GM19397 (cell line): ENCODE measurements around the gene MTA3.
"Not testable (repeated sequence)": the region's sequence is repeated elsewhere in the genome, so short reads cannot be mapped to it uniquely, and the experiment has no call there.

Experiments used
- ATAC-seq: cut with Tn5 transposase; IDR thresholded peaks from one replicate; pipeline ENCODE4 v1.9.1; 2021; ENCODE audit warnings: mild to moderate bottlenecking, moderate library complexity; ENCODE audit not compliant: unreplicated experiment

MTA3 gene

GRCh38 chr2:42566837-42567321 lies 1.6 kb upstream of the MTA3 start:
- peak; percentile 48 for ATAC-seq

DNA sequence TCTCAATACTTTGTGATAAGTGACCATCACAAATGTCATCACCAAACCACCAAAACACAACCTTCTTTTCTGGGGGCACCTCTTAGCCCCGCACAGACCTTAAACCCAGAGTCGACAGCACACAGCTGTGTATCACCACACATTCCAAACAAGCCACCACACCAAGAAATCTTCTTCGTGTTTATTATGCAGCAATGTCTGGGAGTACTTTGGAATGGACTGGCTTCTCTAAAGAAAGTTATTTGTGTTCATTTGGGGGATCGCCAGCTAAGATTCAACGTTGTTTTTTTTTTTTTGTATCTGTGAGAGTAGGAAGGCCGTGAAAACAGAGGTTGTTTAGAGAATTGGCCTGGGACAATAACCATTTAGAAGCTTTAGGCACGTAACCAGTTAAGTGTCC lies 1.1 kb upstream of the MTA3 start:
- ATAC-seq: no peak

- peak; percentile 68 for ATAC-seq
These were observed 529 bp upstream of the MTA3 start for GRCh38 chr2:42567806-42568400.

DNA sequence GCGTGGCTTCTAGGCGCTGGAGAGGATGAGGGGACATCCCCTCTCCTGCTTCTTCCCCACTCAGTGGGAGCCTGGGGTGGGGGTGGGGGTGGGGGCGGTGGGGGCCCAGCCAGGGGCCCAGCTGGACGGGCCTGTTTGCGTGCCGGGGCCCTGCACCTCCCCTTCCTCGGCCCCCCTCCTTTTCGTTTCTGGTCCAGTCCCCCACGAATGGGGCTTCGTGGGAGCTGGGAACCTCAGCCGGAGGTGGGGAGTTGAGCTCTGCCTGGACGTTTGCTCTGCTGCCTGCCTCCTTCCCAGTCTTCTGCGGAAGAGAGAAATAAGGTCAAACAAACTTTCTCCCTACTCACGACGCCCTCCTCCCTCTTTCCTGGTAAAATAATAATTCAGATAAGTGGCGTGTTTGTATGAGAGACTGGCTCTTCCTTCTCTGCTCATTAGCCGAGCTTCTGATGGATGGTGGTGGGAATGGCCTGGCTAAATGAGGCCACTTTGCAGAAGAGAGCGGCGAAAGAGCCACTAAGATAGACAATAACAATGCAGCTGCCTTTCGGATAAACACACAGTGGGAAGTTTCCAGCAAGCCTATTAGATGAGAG lies 782 bp downstream of the MTA3 start:
- ATAC-seq: peak; percentile 0

- ATAC-seq: no peak
These were observed 1.5 kb downstream of the MTA3 start for GRCh38 chr2:42569883-42570282.

DNA sequence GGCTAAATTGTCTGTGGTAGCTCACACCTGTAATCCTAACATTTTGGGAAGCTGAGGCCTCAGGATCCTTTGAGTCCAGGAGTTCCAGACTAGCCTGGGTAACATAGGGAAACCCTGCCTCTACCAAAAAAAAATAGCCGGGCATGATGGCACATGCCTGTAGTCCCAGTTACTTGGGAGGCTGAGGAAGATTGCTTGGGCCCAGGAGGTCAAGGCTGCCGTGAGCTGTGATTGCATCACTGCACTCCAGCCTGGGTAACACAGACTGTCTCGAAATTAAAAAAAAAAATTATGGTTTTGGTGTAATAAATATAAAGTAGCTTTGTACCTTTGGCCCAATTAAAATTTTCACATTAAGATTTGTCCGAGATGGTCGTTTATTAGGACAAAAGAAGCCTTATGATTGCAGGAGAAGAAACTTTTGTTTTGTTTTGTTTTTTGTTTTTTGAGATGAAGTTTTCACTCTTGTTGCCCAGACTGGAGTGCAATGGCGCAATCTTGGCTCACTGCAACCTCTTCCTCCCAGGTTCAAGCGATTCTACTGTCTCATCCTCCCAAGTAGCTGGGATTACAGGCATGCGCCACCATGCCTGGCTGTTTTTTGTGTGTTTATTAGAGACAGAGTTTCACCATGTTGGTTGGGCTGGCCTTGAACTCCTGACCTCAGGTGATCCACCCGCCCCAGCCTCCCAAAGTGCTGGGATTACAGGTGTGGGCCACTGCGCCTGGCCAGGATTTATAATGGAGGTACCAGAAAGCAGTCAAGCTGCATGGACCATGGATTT lies 4.1 kb downstream of the MTA3 start:
- no peak for ATAC-seq

- no peak for ATAC-seq
These were observed 4.8 kb downstream of the MTA3 start for GRCh38 chr2:42573256-42573655.

- ATAC-seq: no peak
These were observed 7.1 kb downstream of the MTA3 start for GRCh38 chr2:42575458-42576064.

DNA sequence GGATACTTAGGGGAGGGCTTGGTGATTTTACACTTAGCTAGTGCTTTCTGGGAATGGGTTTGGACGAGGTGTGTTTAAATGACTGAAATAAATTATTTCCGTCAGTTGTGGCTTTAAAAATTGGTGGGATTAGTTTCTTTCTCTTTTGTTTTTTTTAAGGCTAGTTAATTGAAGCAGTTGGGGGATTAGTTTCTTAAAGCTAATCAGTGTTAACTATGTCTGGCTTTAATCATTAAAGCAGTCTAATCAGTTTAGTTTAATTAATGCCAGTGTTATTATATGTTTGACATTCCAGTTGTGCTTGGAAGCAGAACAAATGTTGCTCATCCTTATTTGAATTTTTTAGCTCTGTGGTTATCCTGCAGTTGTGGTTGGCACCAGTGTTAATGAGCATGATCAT lies 10.2 kb downstream of the MTA3 start:
- no peak for ATAC-seq

GRCh38 chr2:42581257-42581656 lies 12.8 kb downstream of the MTA3 start:
- ATAC-seq: no peak

DNA sequence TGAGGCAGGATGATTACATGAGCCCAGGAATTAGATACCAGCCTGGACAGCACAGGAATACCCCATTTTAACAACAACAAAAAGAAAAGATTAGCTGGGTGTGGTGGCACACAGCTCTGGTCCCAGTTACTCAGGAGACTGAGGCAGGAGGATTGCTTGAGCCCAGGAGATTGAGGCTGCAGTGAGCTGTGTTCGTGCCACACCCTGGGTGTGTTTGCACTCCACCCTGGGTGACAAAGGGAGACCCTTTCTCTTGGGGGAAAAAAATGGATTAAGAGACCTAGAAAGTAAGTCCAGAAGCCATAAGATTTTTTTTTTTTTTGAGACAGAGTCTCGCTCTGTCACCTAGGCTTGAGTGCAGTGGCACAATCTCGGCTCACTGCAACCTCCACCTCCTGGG lies 16.2 kb downstream of the MTA3 start:
- not testable (repeated sequence) for ATAC-seq

GRCh38 chr2:42585779-42586178 lies 17.3 kb downstream of the MTA3 start:
- ATAC-seq: no peak

GRCh38 chr2:42587526-42588117 lies 19.2 kb downstream of the MTA3 start:
- ATAC-seq: no peak

GRCh38 chr2:42588121-42588520 lies 19.7 kb downstream of the MTA3 start:
- ATAC-seq: no peak

- no peak for ATAC-seq
These were observed 21.7 kb downstream of the MTA3 start for GRCh38 chr2:42590176-42590575.

DNA sequence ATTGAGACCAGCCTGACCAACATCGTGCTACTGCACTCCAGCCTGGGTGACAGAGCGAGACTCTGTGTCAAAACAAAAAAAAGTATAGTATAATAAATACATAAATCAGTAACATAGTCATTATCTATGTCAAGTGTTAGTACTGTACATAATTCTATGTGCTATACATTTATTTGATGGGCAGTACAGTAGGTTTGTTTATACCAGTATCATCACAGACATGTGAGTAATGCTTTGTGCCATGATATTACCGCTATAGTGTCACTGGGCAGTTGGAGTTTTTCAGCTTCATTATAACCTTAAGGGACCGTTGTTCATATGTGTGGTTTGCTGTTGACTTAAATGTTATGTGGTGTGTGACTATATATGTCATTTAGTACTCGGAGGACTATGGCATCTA lies 24.9 kb downstream of the MTA3 start:
- no peak for ATAC-seq

DNA sequence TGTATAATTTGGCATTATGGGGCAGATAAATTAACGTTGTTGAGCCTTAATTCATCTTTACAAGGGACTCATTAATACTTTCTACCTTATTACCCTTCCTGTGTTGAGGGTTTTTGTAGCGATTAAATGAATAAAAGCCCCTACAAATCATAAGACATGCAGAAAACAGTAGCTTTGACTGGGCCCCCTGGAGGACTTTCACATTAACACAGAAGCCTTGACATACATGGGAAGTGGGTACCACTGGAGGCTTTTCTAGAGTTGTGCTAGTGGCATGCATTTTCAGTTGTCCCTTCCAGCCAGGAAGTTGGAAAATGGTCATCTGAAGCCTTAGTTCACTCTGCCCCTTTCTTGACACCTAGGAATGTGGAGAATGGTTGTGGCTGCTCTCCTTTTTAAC lies 30.2 kb downstream of the MTA3 start:
- ATAC-seq: no peak

GRCh38 chr2:42601076-42601475 lies 32.6 kb downstream of the MTA3 start:
- no peak for ATAC-seq

DNA sequence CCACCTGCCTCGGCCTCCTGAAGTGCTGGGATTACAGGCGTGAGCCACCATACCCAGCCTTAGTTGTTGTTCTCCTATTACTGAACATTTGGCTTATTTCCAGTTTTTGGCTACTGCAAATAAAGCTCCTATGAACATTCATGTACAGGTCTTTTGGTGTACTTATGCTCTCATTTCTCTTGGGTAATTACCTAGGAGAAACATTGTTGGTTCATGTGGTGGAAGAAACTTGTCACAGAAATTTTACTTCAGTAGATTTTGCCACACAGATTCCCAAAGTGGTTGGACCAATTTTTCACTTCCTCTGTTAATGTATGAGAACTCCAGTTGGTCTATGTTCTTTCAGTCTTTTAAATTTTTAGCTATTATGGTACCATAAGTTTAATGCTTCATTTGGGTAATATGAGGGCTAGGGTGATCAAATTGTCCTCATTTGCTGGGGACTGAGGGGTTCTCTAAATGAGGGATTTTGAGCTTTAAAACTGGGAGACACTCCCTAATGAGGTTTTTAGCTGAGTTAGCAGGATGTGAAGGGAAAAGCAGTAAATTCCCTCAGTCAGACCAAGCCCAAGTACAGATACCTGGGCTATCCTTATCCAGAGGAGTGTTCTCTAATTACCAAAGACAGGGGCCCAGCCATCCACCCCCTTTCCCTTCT lies 33.9 kb downstream of the MTA3 start:
- ATAC-seq: no peak

DNA sequence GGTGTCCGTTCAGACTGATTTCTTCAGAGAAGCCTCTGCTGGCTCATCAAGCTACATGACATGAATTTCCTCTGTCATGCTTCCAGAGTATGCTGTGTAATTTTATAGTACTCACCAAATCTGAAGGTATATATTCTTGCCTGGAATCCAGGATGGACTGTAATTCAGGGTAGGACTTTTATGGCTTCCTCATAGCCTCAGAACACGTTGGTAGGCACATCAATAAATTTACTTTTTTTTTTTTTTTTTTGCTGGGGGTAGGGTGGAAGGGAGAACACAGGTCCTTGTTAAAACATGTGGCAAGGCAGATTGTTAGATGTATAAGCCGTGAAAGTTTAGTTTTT lies 34.4 kb downstream of the MTA3 start:
- no peak for ATAC-seq

- not testable (repeated sequence) for ATAC-seq
These were observed 36.0 kb downstream of the MTA3 start for GRCh38 chr2:42604341-42604867.
